ENCODE measurements around the gene COBL.
A peak's percentile ranks its signal among the peaks of the same experiment; 100 is the strongest.

The COBL gene

GRCh38 chr7:51113560-51113959 lies 203.0 kb downstream of the COBL start:
- no peak for DNase-seq (ENCODE audit: low read depth)

GRCh38 chr7:51111241-51111940 lies 205.2 kb downstream of the COBL start:
- DNase-seq (ENCODE audit: low read depth), result no peak

DNA sequence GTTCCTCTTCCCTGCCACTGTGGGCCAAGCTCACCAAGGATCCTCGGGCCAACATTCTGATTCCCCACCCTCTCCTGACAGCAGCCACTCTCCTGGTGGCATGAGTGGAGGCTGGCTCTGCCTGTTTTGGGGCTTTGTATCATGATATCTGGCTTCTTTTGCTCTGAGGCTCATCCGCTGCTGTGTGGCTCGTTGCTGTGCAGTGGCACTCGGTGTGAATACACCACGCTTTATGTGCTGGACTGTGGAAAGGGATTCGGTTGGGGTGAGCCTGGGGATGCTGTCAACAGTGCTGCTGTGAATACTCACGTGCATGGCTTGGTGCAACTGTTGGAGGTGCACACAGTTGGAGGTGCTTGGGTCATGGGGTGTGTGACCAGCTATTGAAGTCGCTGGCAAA lies 208.5 kb downstream of the COBL start:
- DNase-seq (ENCODE audit: low read depth), result no peak

DNA sequence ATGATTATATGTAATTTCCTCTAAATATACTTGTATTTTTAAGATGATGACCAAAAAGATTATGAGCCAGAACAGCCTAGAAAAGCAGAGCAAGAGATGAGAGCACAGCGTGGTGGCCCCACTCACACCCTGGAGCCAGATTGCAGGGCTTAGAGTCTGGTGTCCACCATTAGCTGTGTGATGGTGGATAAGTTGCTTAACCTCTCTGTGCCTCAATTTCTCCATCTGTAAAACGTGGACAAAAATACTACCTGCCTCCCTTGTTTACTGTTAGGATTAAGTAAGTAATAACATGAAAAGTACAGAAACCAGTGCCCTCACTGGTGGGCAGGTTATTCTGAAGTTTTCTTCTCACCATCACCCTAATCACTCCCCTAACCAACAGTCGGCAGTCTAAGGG lies 212.3 kb downstream of the COBL start:
- DNase-seq (ENCODE audit: low read depth), result no peak

- DNase-seq (ENCODE audit: low read depth), result no peak
Observed at GRCh38 chr7:51103718-51104117, 212.9 kb downstream of the COBL start.

DNA sequence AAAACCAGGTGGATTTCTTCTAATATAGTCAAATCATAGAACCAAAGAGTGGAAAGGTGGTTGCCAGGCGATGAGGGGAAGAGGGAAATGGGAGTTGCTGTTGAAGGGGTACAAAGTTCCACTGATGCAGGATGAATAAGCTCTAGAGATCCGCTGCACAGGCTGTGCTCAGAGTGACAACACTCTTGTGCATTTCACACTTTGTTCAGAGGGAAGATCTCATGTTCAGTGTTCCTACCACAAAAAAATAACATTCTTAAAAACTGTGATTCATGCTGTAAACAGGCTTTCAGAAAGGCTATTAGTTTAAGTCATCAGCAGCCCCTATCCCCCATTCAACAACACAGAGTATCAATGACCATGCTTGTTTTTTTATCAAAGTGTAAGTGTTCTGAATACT lies 213.8 kb downstream of the COBL start:
- no peak for DNase-seq (ENCODE audit: low read depth)

GRCh38 chr7:51101111-51101757 lies 215.4 kb downstream of the COBL start:
- no peak for DNase-seq (ENCODE audit: low read depth)

DNA sequence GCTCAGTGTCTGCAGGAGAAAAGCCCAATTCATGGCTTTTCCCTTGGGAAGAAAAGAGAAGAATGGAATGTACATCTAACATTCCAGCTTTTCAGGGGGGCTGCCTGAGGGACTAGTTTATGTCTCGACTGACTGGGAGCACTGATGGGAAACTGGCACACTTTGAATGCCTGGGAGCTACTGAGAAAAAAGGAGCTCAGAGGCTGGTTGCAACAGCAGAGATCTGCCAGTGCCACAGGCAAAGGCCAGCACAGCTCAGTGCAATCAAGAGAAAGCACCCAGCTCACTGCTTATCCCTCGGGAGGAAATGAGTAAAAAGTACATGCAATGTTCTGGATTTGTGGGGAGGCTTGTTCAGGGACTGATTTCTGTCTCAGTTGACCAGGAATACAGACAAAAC lies 226.2 kb downstream of the COBL start:
- peak; percentile 5 for DNase-seq (ENCODE audit: low read depth)

DNA sequence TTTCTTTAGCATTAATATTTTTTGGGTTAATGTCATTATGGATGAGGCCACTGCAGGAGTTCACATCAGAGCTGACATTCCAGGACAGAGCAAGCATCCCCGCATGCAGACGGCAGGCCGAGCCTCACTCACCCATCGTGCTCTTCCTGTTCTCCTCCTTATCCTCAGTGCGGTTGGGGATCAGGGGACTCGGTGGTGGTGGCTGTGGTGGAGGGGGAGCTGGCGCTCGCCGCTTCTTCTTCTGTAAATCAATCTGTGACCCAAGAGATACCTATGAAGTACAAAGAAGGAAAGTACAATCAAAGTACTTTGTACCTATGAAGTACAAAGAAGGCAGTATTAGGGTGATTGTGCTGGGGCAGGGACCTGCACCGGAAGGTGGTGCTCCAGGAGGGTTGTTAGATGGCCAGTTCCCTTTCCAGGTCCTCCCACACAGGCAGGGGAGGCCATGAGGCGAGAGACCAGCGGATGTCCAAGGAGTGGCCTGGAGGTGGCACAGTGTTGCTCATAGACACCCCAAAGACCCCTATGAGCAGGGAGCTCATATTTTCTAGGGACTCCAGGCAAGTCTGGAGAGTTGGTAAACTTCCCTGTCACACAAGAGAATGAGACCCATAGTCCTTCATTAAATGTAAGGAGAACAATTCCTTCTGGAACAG lies 231.4 kb downstream of the COBL start:
- no peak for DNase-seq (ENCODE audit: low read depth)

GRCh38 chr7:51084121-51084520 lies 232.5 kb downstream of the COBL start:
- no peak for DNase-seq (ENCODE audit: low read depth)

- no peak for DNase-seq (ENCODE audit: low read depth)
Observed at GRCh38 chr7:51082940-51083533, 233.6 kb downstream of the COBL start.

- DNase-seq (ENCODE audit: low read depth), result no peak
Observed at GRCh38 chr7:51082096-51082840, 234.3 kb downstream of the COBL start.

DNA sequence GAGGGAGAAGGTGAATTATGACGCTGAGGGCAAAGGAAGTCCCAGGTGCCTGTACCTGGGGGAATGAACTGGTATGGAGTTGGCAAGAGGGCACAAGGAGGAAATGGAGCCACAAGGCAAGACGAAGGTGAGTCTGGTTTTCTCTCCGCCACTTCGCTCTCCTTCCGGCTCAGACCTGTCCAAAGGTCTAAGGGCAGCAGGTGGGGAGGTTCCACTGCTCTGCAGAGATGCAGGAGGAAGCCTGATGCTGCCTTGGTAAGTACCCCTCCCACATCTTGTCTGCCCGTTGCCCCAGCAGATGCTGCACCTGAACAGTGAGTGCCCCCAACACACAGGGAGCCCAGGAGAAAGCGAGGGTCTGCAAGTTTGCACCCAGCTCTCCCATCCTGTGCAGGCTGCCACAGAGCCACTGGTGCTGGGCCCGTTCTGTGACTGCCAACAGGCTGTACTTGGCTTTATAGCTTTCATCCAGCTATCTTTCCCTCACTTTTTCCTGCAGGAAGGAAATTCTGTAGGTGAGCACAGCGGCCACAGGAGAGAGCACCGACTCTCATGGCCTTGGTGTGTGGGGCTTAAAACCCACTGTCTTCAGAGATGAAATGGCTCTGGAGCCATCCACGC lies 235.2 kb downstream of the COBL start:
- DNase-seq (ENCODE audit: low read depth), result no peak

- no peak for DNase-seq (ENCODE audit: low read depth)
Observed at GRCh38 chr7:51080622-51081269, 235.9 kb downstream of the COBL start.

DNA sequence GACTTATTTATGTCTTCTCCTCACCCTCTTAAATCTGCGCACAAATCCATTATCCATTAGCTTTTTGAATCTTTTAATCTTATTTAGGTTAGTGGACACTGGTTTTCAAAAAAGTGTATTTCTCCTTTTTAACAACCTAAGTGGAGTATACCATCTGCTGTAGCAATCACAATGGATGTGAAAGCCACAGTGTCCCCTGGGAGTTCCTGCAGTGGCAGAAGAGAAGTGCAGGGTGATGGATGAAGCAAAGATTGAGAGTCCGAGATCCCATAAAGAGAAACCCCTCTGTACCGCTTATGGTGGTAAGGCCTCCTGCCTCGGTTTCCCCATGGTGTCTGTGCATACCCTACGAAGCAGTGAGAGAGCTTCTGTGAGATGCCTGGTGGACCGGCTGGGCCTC lies 236.4 kb downstream of the COBL start:
- no peak for DNase-seq (ENCODE audit: low read depth)

DNA sequence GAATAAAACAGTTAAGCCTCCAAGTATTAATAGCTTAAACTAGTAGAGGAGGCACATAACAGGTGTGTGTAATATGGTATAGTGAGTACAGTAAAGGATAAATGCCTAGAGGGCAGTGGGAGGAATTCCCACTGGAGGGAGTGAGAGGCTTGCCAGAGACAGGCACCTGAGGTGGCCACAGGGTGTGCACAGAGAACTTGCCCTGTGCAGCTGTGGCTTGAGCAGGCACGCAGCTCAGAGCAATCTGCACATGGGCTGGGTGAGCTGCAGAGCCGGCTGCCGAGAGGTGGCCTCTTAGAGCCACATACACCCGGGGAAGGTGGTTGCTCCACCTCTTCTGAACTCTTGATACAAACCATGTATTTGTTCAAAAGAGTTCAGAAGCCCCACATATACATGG lies 237.1 kb downstream of the COBL start:
- no peak for DNase-seq (ENCODE audit: low read depth)

- no peak for DNase-seq (ENCODE audit: low read depth)
Observed at GRCh38 chr7:51078653-51079052, 238.0 kb downstream of the COBL start.

DNA sequence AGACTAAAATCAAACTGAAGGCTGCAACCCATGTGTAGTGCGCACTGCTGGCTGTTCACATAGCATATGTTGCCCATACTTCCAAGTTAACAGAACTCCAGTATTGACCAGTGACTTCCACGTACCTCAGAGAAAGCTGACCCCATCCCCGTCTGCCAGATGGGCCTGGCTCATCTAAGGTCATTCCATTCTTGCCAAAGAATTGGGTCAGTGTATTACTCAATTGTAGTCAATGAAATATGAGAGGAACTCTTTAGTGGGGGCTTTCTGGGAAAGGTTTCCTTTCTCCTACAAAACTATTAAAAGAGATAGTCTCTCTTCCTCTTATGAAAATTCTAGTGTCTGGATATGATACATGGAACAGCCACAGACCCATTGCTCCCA lies 238.6 kb downstream of the COBL start:
- no peak for DNase-seq (ENCODE audit: low read depth)

DNA sequence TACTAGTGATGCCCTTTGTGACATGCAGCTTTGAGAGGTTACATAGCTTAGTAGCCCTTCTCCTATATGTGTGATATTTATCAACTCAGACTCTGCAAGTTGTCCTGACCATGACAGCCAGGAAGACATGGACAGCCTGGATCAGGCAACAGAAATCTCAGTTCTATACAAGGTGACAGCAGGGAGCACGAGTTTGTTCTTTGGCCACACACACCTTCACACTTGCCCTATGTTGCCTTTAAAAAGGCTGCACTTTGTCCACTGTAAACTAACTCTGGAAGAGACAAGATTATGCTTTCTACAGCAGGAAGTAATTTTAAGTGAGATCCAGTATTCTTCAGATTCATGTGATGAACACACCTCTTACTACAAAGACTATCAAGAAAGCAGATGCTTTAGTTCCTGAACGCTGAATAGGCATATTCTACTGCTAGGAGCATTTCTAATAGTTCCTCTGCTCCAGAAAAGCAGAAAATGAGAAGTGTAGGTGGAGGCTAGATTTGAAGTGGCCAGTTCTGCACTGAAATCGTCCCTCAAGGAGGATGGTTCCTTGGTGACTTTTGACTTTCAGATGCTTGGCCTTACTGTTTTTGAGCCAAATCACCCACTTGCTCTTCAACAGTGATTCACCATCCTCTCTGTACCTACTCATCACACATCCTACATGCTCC lies 239.2 kb downstream of the COBL start:
- no peak for DNase-seq (ENCODE audit: low read depth)

GRCh38 chr7:51075681-51076580 lies 240.7 kb downstream of the COBL start:
- DNase-seq (ENCODE audit: low read depth), result no peak
